Hepatocyte (in vitro differentiated cells): ENCODE data around the gene XPA. TPM values are rescaled to one million over a fixed set of nuclear protein-coding genes. Genes with fewer than 3 reads are reported as not detected.

Source experiments
- DNase-seq: peaks from one replicate; pipeline ENCODE4 v3.0.0-alpha.2; 2016; ENCODE audit warnings: low spot score
- H2AFZ ChIP-seq: fragments of 200-600 bp; sonication (generic); 2 replicates; pipeline ENCODE4 v1.6.0; 2016; ENCODE audit warnings: antibody characterized with exemption, mild to moderate bottlenecking
- H3K27ac ChIP-seq: fragments of 200-600 bp; sonication (generic); 2 replicates; pipeline ENCODE4 v1.5.1; 2016; ENCODE audit warnings: mild to moderate bottlenecking
- H3K27me3 ChIP-seq: fragments of 200-600 bp; sonication (generic); 2 replicates; pipeline ENCODE4 v1.6.1; 2016
- H3K36me3 ChIP-seq: fragments of 200-600 bp; sonication (generic); replicated peaks from 2 replicates; pipeline ENCODE4 v1.5.1; 2016; ENCODE audit warnings: low read depth; ENCODE audit not compliant: insufficient read depth
- H3K4me1 ChIP-seq: fragments of 200-600 bp; sonication (generic); 2 replicates; pipeline ENCODE4 v1.5.1; 2016; ENCODE audit warnings: mild to moderate bottlenecking, moderate library complexity; ENCODE audit not compliant: insufficient read depth
- H3K4me2 ChIP-seq: fragments of 200-600 bp; sonication (generic); 2 replicates; pipeline ENCODE4 v1.6.0; 2016
- H3K4me3 ChIP-seq: fragments of 200-600 bp; sonication (generic); 2 replicates; pipeline ENCODE4 v1.5.1; 2016; ENCODE audit warnings: mild to moderate bottlenecking
- H3K79me2 ChIP-seq: fragments of 200-600 bp; sonication (generic); 2 replicates; pipeline ENCODE4 v1.6.0; 2017; ENCODE audit warnings: mild to moderate bottlenecking
- H3K9me2 ChIP-seq: fragments of 200-600 bp; sonication (generic); replicated peaks from 2 replicates; pipeline ENCODE4 v1.6.0; 2017; ENCODE audit warnings: mild to moderate bottlenecking; ENCODE audit not compliant: insufficient read depth
- H3K9me3 ChIP-seq: fragments of 200-600 bp; sonication (generic); 2 replicates; pipeline ENCODE4 v1.5.1; 2016; ENCODE audit warnings: low read depth, mild to moderate bottlenecking
- H4K20me1 ChIP-seq: fragments of 200-600 bp; sonication (generic); 2 replicates; pipeline ENCODE4 v1.6.0; 2016; ENCODE audit warnings: mild to moderate bottlenecking; ENCODE audit not compliant: insufficient read depth, poor library complexity, severe bottlenecking
- EZH2 ChIP-seq: fragments of 200-600 bp; sonication (generic); IDR thresholded peaks from 2 replicates; pipeline ENCODE4 v1.6.1; 2016; ENCODE audit warnings: antibody characterized with exemption, mild to moderate bottlenecking, borderline replicate concordance
- EZH2phosphoT487 ChIP-seq: fragments of 200-600 bp; sonication (generic); IDR thresholded peaks from one replicate; pipeline ENCODE4 v1.6.1; 2018; ENCODE audit warnings: antibody characterized with exemption, mild to moderate bottlenecking, low read depth, moderate library complexity; ENCODE audit not compliant: unreplicated experiment, severe bottlenecking
- WGBS: methylation state at CpG from one replicate; pipeline ENCODE4 v1.1.6; 2016; ENCODE audit warnings: low lambda C conversion rate; ENCODE audit errors: missing lambda C conversion rate; 5-methylcytosine and 5-hydroxymethylcytosine counted together
- polyA plus RNA-seq: library from polyadenylated mRNA; unstranded; fragments of >200 nt; fragmentation: Nextera tagmentation; extraction: Ambion mirVana; gene quantifications from 2 replicates; pipeline ENCODE4 v1.2.1, GENCODE V29; 2016
- total RNA-seq: library from RNA; depleted of rRNA; stranded (reverse); fragments of >200 nt; gene quantifications from 2 replicates; pipeline ENCODE4 v1.2.3, GENCODE V29; 2014
- TF ChIP-seq, protein P1 (sequence below): fragments of 200-600 bp; sonication (generic); IDR thresholded peaks from 2 replicates; pipeline ENCODE4 v1.5.1; 2016; ENCODE audit warnings: antibody characterized with exemption, mild to moderate bottlenecking; ENCODE audit not compliant: poor library complexity

The XPA gene
- total and polyA plus RNA-seq, 2 experiments from 2014 or later: 12.6 to 18.5 TPM

DNA sequence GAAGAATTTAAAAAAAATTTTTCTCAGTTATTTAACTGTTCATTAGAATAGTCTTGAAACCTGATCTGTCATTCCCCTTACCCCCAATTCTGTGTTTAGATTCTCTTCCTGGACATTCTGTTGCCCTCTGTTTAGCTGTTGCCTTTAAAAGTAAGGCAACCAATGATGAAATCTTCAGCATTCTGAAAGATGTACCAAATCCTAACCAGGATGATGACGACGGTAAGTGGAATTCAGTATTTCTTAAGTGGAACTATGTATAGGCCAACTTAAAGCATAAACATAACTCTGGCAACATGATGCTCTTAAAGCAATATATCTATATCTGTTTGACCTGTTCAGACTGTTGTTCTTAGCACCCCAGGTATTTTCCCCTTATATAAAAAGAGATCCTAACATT lies 36.3 kb downstream of the XPA start:
- TF ChIP-seq, protein P1, sequence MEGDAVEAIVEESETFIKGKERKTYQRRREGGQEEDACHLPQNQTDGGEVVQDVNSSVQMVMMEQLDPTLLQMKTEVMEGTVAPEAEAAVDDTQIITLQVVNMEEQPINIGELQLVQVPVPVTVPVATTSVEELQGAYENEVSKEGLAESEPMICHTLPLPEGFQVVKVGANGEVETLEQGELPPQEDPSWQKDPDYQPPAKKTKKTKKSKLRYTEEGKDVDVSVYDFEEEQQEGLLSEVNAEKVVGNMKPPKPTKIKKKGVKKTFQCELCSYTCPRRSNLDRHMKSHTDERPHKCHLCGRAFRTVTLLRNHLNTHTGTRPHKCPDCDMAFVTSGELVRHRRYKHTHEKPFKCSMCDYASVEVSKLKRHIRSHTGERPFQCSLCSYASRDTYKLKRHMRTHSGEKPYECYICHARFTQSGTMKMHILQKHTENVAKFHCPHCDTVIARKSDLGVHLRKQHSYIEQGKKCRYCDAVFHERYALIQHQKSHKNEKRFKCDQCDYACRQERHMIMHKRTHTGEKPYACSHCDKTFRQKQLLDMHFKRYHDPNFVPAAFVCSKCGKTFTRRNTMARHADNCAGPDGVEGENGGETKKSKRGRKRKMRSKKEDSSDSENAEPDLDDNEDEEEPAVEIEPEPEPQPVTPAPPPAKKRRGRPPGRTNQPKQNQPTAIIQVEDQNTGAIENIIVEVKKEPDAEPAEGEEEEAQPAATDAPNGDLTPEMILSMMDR: no peak
- no peak for TF ChIP-seq EZH2phosphoT487
- no peak for TF ChIP-seq EZH2
- Histone ChIP-seq H3K36me3 (no peaks in the 10 kb centered on the region), H3K9me2 (no peaks in the 10 kb centered on the region), H3K4me1 (no peaks in the 10 kb centered on the region), H3K4me2 (no peak overlapping the region), H3K9me3 (no peaks in the 10 kb centered on the region), H3K4me3 (no peak overlapping the region), H3K79me2 (no peaks in the 10 kb centered on the region), H3K27ac (no peak overlapping the region), H2AFZ (no peak overlapping the region), H4K20me1 (no peaks in the 10 kb centered on the region), H3K27me3 (no peaks in the 10 kb centered on the region)
- WGBS: 92% methylated on average over 2 of the region's 2 CpGs
- DNase-seq: no peak

DNA sequence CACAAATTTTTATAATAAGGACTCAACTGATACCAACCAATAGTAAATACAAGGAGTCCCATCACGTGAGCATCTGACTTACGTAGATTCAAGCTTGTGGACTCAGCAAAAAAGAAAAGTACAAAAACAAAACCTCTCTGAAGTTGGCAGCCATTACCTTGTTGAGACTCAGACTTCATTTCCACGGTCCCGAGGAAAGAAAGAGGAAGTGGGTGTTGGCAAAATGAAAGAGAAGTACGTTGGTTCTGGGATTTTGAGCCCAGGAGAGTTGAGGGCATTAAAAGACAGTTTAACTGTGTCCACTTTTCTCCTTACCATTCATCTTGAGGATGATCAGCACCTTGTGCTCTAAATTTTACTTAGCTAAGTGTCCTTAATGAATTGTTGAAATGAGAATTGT lies 36.8 kb downstream of the XPA start:
- Histone ChIP-seq H3K79me2 (no peaks in the 10 kb centered on the region), H3K4me3 (no peak overlapping the region), H3K4me1 (no peaks in the 10 kb centered on the region), H3K4me2 (no peak overlapping the region), H3K9me2 (no peaks in the 10 kb centered on the region), H3K36me3 (no peaks in the 10 kb centered on the region), H2AFZ (no peak overlapping the region), H4K20me1 (no peaks in the 10 kb centered on the region), H3K27me3 (no peaks in the 10 kb centered on the region), H3K9me3 (no peaks in the 10 kb centered on the region), H3K27ac (no peak overlapping the region)
- DNase-seq: no peak
- 94% methylated on average over 5 of the region's 5 CpGs for WGBS
- TF ChIP-seq EZH2 (no peak), EZH2phosphoT487 (no peak)
- TF ChIP-seq, protein P1: no peak

DNA sequence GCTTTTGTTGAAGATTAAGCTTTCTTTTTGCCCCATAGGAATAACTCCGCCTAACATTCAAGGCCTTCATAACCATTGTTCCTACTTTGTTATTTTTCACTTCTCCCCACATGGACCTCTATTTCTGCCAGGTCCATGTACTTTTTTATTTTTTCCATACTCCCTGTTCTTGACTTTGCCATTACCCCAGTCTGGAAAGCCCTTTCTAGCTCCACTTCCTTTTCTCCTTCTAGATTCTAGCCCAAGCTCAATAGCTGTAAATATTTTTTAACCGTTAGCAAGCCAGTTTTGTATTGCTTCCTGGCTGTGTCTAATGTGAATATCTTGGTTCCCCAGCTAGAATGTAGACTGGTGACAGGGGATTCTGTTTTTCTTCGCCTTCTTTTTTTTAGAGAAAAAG lies 37.4 kb downstream of the XPA start:
- TF ChIP-seq, protein P1: no peak
- TF ChIP-seq EZH2 (no peak), EZH2phosphoT487 (no peak)
- Histone ChIP-seq H3K27ac (no peak overlapping the region), H3K36me3 (no peaks in the 10 kb centered on the region)

DNA sequence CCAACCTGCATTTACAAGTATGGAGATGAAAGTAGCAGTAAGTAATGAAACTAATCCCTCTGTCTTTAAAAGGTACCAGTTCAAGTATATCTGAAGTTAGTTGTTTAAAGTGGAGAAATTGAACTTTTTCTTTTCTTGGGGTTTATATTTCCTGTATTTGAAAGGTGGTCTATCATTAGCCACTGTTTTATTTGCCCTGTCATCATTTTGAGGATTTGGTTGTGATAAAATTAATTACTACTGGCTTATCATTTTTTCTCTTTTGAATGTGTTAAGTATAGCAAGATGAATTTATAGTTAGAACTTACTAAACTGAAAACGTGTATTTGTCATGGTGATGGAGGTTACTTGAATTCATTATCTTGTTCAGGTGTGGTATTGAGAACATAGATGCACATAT lies 38.4 kb downstream of the XPA start:
- H3K4me1 ChIP-seq: no peaks in the 10 kb centered on the region
- no peak overlapping the region for H2AFZ ChIP-seq
- H3K27ac ChIP-seq: no peak overlapping the region
- TF ChIP-seq EZH2phosphoT487 (no peak), EZH2 (no peak)
- TF ChIP-seq, protein P1: no peak
- no peaks in the 10 kb centered on the region for H4K20me1 ChIP-seq
- no peaks in the 10 kb centered on the region for H3K9me2 ChIP-seq
- H3K4me2 ChIP-seq: no peak overlapping the region
- H3K36me3 ChIP-seq: no peaks in the 10 kb centered on the region
- WGBS: 82% methylated on average over 1 of the region's 1 CpG
- no peaks in the 10 kb centered on the region for H3K27me3 ChIP-seq
- no peaks in the 10 kb centered on the region for H3K9me3 ChIP-seq
- H3K79me2 ChIP-seq: no peaks in the 10 kb centered on the region
- DNase-seq: no peak
- no peak overlapping the region for H3K4me3 ChIP-seq

More for the DNA sequence above, 37.4 kb downstream of the XPA start:
- H2AFZ ChIP-seq: no peak overlapping the region
- no peak overlapping the region for H3K4me3 ChIP-seq
- no peaks in the 10 kb centered on the region for H3K9me3 ChIP-seq
- no peaks in the 10 kb centered on the region for H3K79me2 ChIP-seq
- H3K9me2 ChIP-seq: no peaks in the 10 kb centered on the region
- H4K20me1 ChIP-seq: no peaks in the 10 kb centered on the region
- no peaks in the 10 kb centered on the region for H3K4me1 ChIP-seq
- no peak overlapping the region for H3K4me2 ChIP-seq
- DNase-seq: no peak
- WGBS: 97% methylated on average over 3 of the region's 3 CpGs
- H3K27me3 ChIP-seq: no peaks in the 10 kb centered on the region
